Measurements from ENCODE around the gene HOXD3.

DNA sequence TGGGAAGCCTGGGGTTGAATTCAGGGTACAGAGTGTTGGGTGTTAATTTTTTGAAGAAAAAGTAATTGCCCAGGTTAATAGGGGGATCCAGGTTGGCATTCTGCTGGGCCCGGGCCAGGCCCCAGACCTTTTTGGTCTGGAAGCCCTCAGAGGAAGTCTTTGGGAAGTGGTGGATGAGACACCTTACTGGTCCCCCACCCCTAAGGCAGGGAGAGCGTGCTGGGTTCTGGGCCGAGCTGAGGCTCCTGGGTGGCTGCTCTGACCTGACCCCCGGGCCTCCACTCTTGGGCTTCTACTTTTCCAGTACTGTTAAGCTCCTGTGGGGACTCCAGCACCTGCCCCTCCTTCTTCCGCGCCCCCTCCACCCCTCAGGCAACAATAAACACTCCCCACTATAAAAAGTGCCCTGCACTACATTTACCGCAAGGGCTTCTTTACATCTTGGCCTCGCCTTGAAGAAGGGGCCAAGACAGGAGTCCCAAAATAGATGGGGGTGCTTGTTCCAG is 753 bp upstream of the HOXD3 start:
- TF ChIP-seq ZNF140 (CRISPR knock-in tag; IDR thresholded peaks at IDR 0.05) (no peak), RFX7 (CRISPR knock-in tag; IDR thresholded peaks at IDR 0.05) (no peak)

All from K562 (cell line).